Hepatocyte (in vitro differentiated cells): ENCODE measurements around the gene CDK3.

Experiments
- EZH2 ChIP-seq: fragments of 200-600 bp; sonication (generic); IDR thresholded peaks from 2 replicates; pipeline ENCODE4 v1.6.1; 2016; ENCODE audit warnings: antibody characterized with exemption, mild to moderate bottlenecking, borderline replicate concordance
- TF ChIP-seq, protein P1 (sequence below): fragments of 200-600 bp; sonication (generic); IDR thresholded peaks from 2 replicates; pipeline ENCODE4 v1.5.1; 2016; ENCODE audit warnings: antibody characterized with exemption, mild to moderate bottlenecking; ENCODE audit not compliant: poor library complexity

DNA sequence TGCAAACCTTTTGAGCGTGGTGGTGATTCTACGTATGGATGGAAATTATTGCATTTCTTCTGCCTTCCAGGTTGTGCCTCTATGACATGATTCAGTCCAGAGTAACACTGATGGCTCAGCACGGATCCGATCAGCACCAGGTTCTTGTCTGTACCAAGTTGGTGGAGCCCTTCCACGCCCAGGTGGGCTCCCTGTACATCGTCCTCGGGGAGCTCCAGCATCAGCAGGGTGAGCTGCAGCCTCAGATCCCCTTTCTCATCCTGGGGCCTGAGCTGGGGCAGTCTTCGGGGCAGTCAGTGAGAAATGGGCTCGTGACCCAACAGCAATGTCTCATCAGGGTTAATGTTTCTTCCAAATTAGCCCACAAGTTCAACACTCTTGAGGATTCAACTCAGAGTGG is 9.3 kb upstream of the CDK3 start:
- TF ChIP-seq, protein P1, sequence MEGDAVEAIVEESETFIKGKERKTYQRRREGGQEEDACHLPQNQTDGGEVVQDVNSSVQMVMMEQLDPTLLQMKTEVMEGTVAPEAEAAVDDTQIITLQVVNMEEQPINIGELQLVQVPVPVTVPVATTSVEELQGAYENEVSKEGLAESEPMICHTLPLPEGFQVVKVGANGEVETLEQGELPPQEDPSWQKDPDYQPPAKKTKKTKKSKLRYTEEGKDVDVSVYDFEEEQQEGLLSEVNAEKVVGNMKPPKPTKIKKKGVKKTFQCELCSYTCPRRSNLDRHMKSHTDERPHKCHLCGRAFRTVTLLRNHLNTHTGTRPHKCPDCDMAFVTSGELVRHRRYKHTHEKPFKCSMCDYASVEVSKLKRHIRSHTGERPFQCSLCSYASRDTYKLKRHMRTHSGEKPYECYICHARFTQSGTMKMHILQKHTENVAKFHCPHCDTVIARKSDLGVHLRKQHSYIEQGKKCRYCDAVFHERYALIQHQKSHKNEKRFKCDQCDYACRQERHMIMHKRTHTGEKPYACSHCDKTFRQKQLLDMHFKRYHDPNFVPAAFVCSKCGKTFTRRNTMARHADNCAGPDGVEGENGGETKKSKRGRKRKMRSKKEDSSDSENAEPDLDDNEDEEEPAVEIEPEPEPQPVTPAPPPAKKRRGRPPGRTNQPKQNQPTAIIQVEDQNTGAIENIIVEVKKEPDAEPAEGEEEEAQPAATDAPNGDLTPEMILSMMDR = no peak
- TF ChIP-seq EZH2 = no peak
